Measurements from ENCODE around the gene LYAR.

- no peak for TF ChIP-seq REST (IDR thresholded peaks at IDR 0.05; ENCODE audit: insufficient read depth in 1 of 2, low read depth in 2 of 2, low read length in 2 of 2)
- no peak for TF ChIP-seq POLR2AphosphoS5 (IDR thresholded peaks at IDR 0.05; ENCODE audit: low read depth, low read length)
- TF ChIP-seq TAF1 (IDR thresholded peaks at IDR 0.05; ENCODE audit: borderline replicate concordance, insufficient read depth, low read length), result no peak
- no peak for TF ChIP-seq FOXP2 (optimal IDR thresholded peaks at IDR 0.05; ENCODE audit: borderline replicate concordance, extremely low read depth, extremely low read length, insufficient read depth)
- no peak for TF ChIP-seq SIN3A (IDR thresholded peaks at IDR 0.05; ENCODE audit: borderline replicate concordance, insufficient read depth, low read length)
Observed at GRCh38 chr4:4325321-4325720, 35.4 kb upstream of the LYAR start.
